Ovary (tissue), 9 donors: ENCODE data around the gene DDHD1. TPM values are rescaled to one million over a fixed set of nuclear protein-coding genes. Genes with fewer than 3 reads are reported as not detected.

Experiments
- DNase-seq, 5 donors: peaks; one replicate each; pipeline ENCODE4 v3.0.0-alpha.2; 2019 to 2020
- H3K27ac ChIP-seq, 2 donors: fragments of 200-600 bp; one replicate each; pipeline versions ENCODE4 v1.5.1 to v1.8.0; 2019 to 2022
- H3K27me3 ChIP-seq: fragments of 200-600 bp; one replicate; pipeline ENCODE4 v1.8.0; 2022
- H3K36me3 ChIP-seq: fragments of 200-600 bp; sonication (generic); one replicate; pipeline ENCODE4 v1.5.1; 2019
- H3K4me1 ChIP-seq: one replicate; pipeline ENCODE4 v1.8.1; 2013; ENCODE audit warnings: mild to moderate bottlenecking, moderate library complexity; ENCODE audit not compliant: insufficient read depth
- H3K4me3 ChIP-seq: fragments of 200-600 bp; sonication (generic); one replicate; pipeline ENCODE4 v1.5.1; 2017
- H3K9me3 ChIP-seq, 2 donors: fragments of 200-600 bp in 1 of 2; sonication (generic) in 1 of 2; one replicate each; pipeline versions ENCODE4 v1.5.1 to v1.8.1; 2013 to 2019; ENCODE audit warnings: mild to moderate bottlenecking in 1 of 2, moderate library complexity in 1 of 2
- EP300 ChIP-seq: sonication (generic); formaldehyde crosslinking; IDR thresholded peaks from one replicate; pipeline ENCODE4 v1.6.1; 2017; ENCODE audit warnings: antibody characterized with exemption
- POLR2A ChIP-seq: fragments of 450-650 bp; IDR thresholded peaks from one replicate; pipeline ENCODE4 v1.6.1; 2017; ENCODE audit warnings: antibody characterized with exemption, mild to moderate bottlenecking, moderate library complexity
- WGBS, 3 donors: extraction: QIAGEN DNeasy Blood & Tissue Kit in 1 of 3; methylation state at CpG; one replicate each; pipeline versions ENCODE4 v1.1.5 to v1.1.7; 2013 to 2017; 5-methylcytosine and 5-hydroxymethylcytosine counted together
- intact Hi-C, 4 donors: fragments of 100-400 bp; cut with DNase I; formaldehyde crosslinking; loops; one replicate each; pipeline versions ENCODE4 v1.11.0 to v1.15.1; 2022 to 2023
- polyA plus RNA-seq, 2 donors: library from polyadenylated mRNA; stranded (reverse); fragments of 200-250 nt in 1 of 2; fragments of 350-450 nt in 1 of 2; fragmentation: Illumina TruSeq in 1 of 2; extraction: RNeasy Lipid Tissue Mini Kit (QIAGEN cat#74804) in 1 of 2; gene quantifications; one replicate each; pipeline ENCODE4 v1.2.3, GENCODE V29; 2013 to 2014
- total RNA-seq, 7 donors: library from RNA; depleted of rRNA in 2 of 7; stranded (reverse); fragments of >200 nt in 2 of 7; fragmentation: NEBNext Ultra II Directional in 3 of 7; extraction: Animal tissue kit (Norgen Biotek cat#: 25700) in 3 of 7; gene quantifications; one replicate each; pipeline versions ENCODE4 v1.1.0 to v1.2.4, GENCODE V29; 2016 to 2023
- TF ChIP-seq, protein P1 (sequence below), 3 donors: fragments of 450-650 bp in 2 of 3; fragments of 200-600 bp in 1 of 3; IDR thresholded peaks; one replicate each; pipeline versions ENCODE4 v1.5.1 to v1.8.0; 2016 to 2022; ENCODE audit warnings: antibody characterized with exemption in 3 of 3, mild to moderate bottlenecking in 1 of 3
- donor health status: DM: no; HTN: no; CAD: no; lungs with moderate emphysema.
- donor health status: DM: no; HTN: no; CAD: no.
- donor health status: Bipolar disorder and iron deficiency.
- donor health status: DM: yes; HTN: yes; CAD: no.
- donor health status: DM: no; HTN: no; CAD: no.
- donor health status: DM: yes; HTN: yes; CAD: no.

Gene DDHD1
- total and polyA plus RNA-seq, 9 donors: 4.6 to 21.9 (median 18.8) TPM

DNA sequence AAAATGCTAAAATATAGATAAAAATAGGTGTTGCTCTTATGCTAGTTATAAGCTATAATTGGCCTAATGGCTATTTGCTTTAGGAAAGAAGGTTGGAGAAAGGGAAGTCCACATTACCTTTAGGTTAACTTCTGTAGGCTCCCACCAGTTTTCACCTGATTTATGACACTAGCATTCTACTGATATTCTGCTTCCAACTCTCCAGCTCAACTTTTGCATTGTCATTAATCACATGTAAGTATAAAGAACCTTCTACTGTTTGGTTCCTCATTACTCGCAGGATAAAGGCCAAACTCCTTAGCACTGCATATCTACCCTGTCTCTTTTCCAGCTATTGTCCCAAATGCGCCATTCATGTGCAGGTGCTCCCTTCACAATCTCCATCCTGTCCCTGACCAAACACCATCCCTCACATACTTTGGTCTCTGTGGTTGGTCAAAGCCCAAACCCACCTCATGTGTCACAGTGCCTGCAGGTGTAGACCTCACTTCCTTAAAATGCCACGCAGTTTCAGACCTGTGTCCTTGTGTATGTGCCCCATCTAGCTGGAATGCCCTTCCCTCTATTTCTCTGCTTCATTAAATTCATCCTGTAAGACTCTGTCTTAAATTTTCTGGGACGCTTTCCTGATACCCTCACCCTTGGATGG is 3.3 kb downstream of the DDHD1 start:
- no peaks in the 10 kb centered on the region for H3K27me3 ChIP-seq
- H3K27ac ChIP-seq: no peak overlapping the region
- H3K4me3 ChIP-seq: no peak overlapping the region
- H3K9me3 ChIP-seq: no peaks in the 10 kb centered on the region
- peaks cover 5% of the 10 kb centered on the region for H3K4me1 ChIP-seq
- H3K36me3 ChIP-seq: no peaks in the 10 kb centered on the region
- TF ChIP-seq, protein P1, sequence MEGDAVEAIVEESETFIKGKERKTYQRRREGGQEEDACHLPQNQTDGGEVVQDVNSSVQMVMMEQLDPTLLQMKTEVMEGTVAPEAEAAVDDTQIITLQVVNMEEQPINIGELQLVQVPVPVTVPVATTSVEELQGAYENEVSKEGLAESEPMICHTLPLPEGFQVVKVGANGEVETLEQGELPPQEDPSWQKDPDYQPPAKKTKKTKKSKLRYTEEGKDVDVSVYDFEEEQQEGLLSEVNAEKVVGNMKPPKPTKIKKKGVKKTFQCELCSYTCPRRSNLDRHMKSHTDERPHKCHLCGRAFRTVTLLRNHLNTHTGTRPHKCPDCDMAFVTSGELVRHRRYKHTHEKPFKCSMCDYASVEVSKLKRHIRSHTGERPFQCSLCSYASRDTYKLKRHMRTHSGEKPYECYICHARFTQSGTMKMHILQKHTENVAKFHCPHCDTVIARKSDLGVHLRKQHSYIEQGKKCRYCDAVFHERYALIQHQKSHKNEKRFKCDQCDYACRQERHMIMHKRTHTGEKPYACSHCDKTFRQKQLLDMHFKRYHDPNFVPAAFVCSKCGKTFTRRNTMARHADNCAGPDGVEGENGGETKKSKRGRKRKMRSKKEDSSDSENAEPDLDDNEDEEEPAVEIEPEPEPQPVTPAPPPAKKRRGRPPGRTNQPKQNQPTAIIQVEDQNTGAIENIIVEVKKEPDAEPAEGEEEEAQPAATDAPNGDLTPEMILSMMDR (IDR thresholded peaks at IDR 0.05): no peak
- TF ChIP-seq POLR2A (no peak), EP300 (no peak)
- WGBS, 3 donors: 89 to 93% (median 89%) methylated on average over 4 of the region's 4 CpGs
- intact Hi-C loops: loop anchor here in 1 of 4 donors (1.0 kb wide), 1 partner anchor 47 kb away; no protein-coding TSS in a partner anchor
- DNase-seq: no peak

DNA sequence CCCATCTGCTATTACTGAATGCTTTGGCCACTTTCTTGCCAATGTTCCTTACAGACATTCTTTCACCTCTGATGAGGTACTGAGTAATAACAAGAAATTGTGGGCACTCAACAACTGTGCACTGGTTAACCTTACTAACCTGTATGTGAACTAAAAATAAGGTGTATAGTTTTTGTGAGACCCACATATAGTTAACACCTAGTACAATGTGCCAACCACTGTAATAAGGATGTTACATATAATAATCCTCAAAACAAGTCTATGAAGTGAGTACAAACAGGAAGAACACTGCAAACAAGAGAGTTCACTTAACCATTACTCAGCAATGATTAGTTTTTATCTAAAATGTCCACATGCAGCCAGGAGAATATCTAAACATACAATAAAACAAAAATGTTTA is 4.5 kb downstream of the DDHD1 start:
- TF ChIP-seq POLR2A: no peak
- TF ChIP-seq, protein P1 (IDR thresholded peaks at IDR 0.05): no peak
- no peak for TF ChIP-seq EP300
- Histone ChIP-seq H3K4me3 (no peak overlapping the region), H3K9me3 (no peaks in the 10 kb centered on the region), H3K4me1 (peaks cover 5% of the 10 kb centered on the region), H3K27me3 (no peaks in the 10 kb centered on the region), H3K27ac (no peak overlapping the region), H3K36me3 (no peaks in the 10 kb centered on the region)
- intact Hi-C loops: loop anchor here in 1 of 4 donors (1.0 kb wide), 1 partner anchor 48 kb away; no protein-coding TSS in a partner anchor
- no peak for DNase-seq

DNA sequence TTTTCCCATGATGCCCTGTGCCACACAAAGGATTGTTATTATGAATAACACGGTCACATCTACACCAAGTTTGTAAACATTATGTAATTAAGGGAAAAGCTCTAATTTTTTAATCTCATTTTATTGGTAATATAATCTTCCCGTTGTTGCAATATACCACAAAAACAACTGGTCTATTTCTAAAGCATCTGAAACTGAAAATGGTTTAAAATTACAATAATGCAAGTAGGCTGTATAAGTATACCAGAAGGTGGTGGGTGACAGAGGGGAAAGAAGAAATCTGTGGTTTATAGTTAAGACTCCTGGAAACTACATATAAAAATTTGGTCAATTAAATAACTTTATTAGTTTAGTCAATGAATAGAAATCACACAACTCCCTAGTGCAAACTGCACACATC is 5.2 kb downstream of the DDHD1 start:
- Histone ChIP-seq H3K4me1 (peaks cover 2% of the 10 kb centered on the region), H3K27me3 (no peaks in the 10 kb centered on the region), H3K4me3 (no peak overlapping the region), H3K9me3 (no peaks in the 10 kb centered on the region), H3K27ac (no peak overlapping the region), H3K36me3 (no peaks in the 10 kb centered on the region)
- 64 to 84% (median 74%) methylated on average over 2 of the region's 2 CpGs for WGBS, 3 donors
- intact Hi-C loops: no loop called here
- TF ChIP-seq, protein P1 (IDR thresholded peaks at IDR 0.05): no peak
- DNase-seq: no peak

DNA sequence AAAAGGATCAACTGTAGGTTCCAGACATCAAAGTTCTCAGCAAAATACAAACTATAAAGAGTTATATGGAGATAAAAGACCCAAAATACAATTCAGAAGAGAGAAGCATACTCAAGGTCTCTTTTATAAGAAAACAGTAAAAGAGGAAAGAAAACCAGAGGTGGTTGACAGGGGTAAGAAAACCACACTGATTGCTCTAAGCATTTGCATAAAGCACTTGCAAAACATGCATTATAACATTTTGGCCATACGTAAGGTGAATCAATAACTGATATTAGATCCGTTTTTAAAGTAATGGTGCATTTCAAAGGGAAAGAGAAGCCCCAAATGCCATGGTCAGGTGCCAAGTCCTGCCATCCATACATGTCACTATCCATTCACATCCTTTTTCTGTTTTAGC is 5.9 kb downstream of the DDHD1 start:
- intact Hi-C loops: no loop called here
- no peaks in the 10 kb centered on the region for H3K36me3 ChIP-seq
- no peaks in the 10 kb centered on the region for H3K9me3 ChIP-seq
- TF ChIP-seq, protein P1 (IDR thresholded peaks at IDR 0.05): no peak
- no peak for TF ChIP-seq POLR2A
- TF ChIP-seq EP300: no peak
- 90 to 96% (median 93%) methylated on average over 2 of the region's 2 CpGs for WGBS, 3 donors
- H3K4me1 ChIP-seq: peaks cover 2% of the 10 kb centered on the region
- H3K27ac ChIP-seq: no peak overlapping the region
- H3K27me3 ChIP-seq: no peaks in the 10 kb centered on the region
- no peak for DNase-seq
- H3K4me3 ChIP-seq: no peak overlapping the region
